H9 (cell line): ENCODE measurements around the gene TMEM202. TPM values are rescaled to one million over a fixed set of nuclear protein-coding genes. Genes with fewer than 3 reads are reported as not detected.

ENCODE experiments used
- DNase-seq: peaks from one replicate; pipeline ENCODE4 v3.0.0-alpha.2; 2017
- H2AFZ ChIP-seq: one replicate; pipeline ENCODE4 v1.6.1; 2013; ENCODE audit warnings: mild to moderate bottlenecking, low read length, control low read depth, moderate library complexity
- H2AK5ac ChIP-seq: 2 replicates; pipeline ENCODE4 v1.6.1; 2013; ENCODE audit warnings: low read length, control low read depth, mixed read lengths; ENCODE audit not compliant: insufficient read length
- H2BK120ac ChIP-seq: one replicate; pipeline ENCODE4 v1.6.1; 2013; ENCODE audit warnings: low read depth, mild to moderate bottlenecking, low read length, control low read depth, inconsistent platforms; ENCODE audit not compliant: poor library complexity, severe bottlenecking
- H2BK12ac ChIP-seq: 2 replicates; pipeline ENCODE4 v1.6.1; 2013; ENCODE audit warnings: low read length, control low read depth, mixed read lengths, low read depth; ENCODE audit not compliant: insufficient read length
- H2BK15ac ChIP-seq: 2 replicates; pipeline ENCODE4 v1.6.1; 2013; ENCODE audit warnings: low read depth, low read length, control low read depth
- H2BK20ac ChIP-seq: one replicate; pipeline ENCODE4 v1.6.1; 2013; ENCODE audit warnings: low read depth, mild to moderate bottlenecking, low read length, control low read depth, inconsistent platforms; ENCODE audit not compliant: poor library complexity, severe bottlenecking
- H2BK5ac ChIP-seq: 2 replicates; pipeline ENCODE4 v1.6.1; 2013; ENCODE audit warnings: low read length, control low read depth, mixed read lengths; ENCODE audit not compliant: insufficient read length
- H3K14ac ChIP-seq: 2 replicates; pipeline ENCODE4 v1.6.1; 2013; ENCODE audit warnings: low read length, control low read depth; ENCODE audit not compliant: insufficient read depth
- H3K18ac ChIP-seq: 2 replicates; pipeline ENCODE4 v1.6.1; 2013; ENCODE audit warnings: low read depth, mild to moderate bottlenecking, mixed read lengths, low read length, control low read depth; ENCODE audit not compliant: insufficient read length
- H3K23ac ChIP-seq: 2 replicates; pipeline ENCODE4 v1.6.1; 2013; ENCODE audit warnings: low read length, control low read depth, mixed read lengths, low read depth; ENCODE audit not compliant: insufficient read length
- H3K23me2 ChIP-seq: 2 replicates; pipeline ENCODE4 v1.6.1; 2013; ENCODE audit warnings: low read depth, mild to moderate bottlenecking, mixed read lengths, low read length, control low read depth; ENCODE audit not compliant: insufficient read length, poor library complexity, severe bottlenecking
- H3K27ac ChIP-seq: 2 replicates; pipeline ENCODE4 v1.5.1; 2013; ENCODE audit warnings: low read length, control low read depth, mixed read lengths, low read depth; ENCODE audit not compliant: insufficient read length
- H3K27me3 ChIP-seq: 2 replicates; pipeline ENCODE4 v1.6.1; 2013; ENCODE audit warnings: low read length, control low read depth, inconsistent platforms; ENCODE audit not compliant: insufficient read depth
- H3K4ac ChIP-seq: 2 replicates; pipeline ENCODE4 v1.6.1; 2013; ENCODE audit warnings: low read depth, mild to moderate bottlenecking, control low read depth, inconsistent platforms, low read length, moderate library complexity
- H3K4me1 ChIP-seq: 2 replicates; pipeline ENCODE4 v1.6.1; 2013; ENCODE audit warnings: low read length, control low read depth, inconsistent platforms; ENCODE audit not compliant: insufficient read depth
- H3K4me2 ChIP-seq: 2 replicates; pipeline ENCODE4 v1.6.1; 2013; ENCODE audit warnings: low read length, control low read depth, mixed read lengths; ENCODE audit not compliant: insufficient read length, insufficient read depth
- H3K56ac ChIP-seq: 2 replicates; pipeline ENCODE4 v1.6.1; 2013; ENCODE audit warnings: low read depth, mild to moderate bottlenecking, mixed read lengths, low read length, control low read depth; ENCODE audit not compliant: insufficient read length
- H3K79me1 ChIP-seq: 2 replicates; pipeline ENCODE4 v1.6.1; 2013; ENCODE audit warnings: low read depth, mild to moderate bottlenecking, moderate library complexity, low read length, control low read depth, inconsistent platforms; ENCODE audit not compliant: insufficient read depth, poor library complexity, severe bottlenecking
- H3K79me2 ChIP-seq: 2 replicates; pipeline ENCODE4 v1.6.1; 2013; ENCODE audit warnings: low read length, control low read depth, inconsistent platforms; ENCODE audit not compliant: insufficient read depth
- H3K9ac ChIP-seq: 2 replicates; pipeline ENCODE4 v1.6.1; 2013; ENCODE audit warnings: low read length, control low read depth, mixed read lengths; ENCODE audit not compliant: insufficient read length; ENCODE audit errors: extremely low read depth
- H3K9me3 ChIP-seq: one replicate; pipeline ENCODE4 v1.6.1; 2013; ENCODE audit warnings: low read depth, low read length, inconsistent platforms; ENCODE audit not compliant: control insufficient read depth
- H3T11ph ChIP-seq: one replicate; pipeline ENCODE4 v1.6.1; 2013; ENCODE audit warnings: mild to moderate bottlenecking, low read length, control low read depth, inconsistent platforms
- H4K20me1 ChIP-seq: one replicate; pipeline ENCODE4 v1.6.1; 2013; ENCODE audit not compliant: control insufficient read depth, insufficient read length, insufficient read depth
- H4K5ac ChIP-seq: 2 replicates; pipeline ENCODE4 v1.6.1; 2013; ENCODE audit warnings: low read depth, mild to moderate bottlenecking, mixed read lengths, low read length, control low read depth; ENCODE audit not compliant: insufficient read length
- H4K8ac ChIP-seq: replicated peaks from 2 replicates; pipeline ENCODE4 v1.6.1; 2013; ENCODE audit warnings: low read length, control low read depth, mixed read lengths, low read depth; ENCODE audit not compliant: insufficient read length
- H4K91ac ChIP-seq: 2 replicates; pipeline ENCODE4 v1.6.1; 2013; ENCODE audit warnings: low read depth, mild to moderate bottlenecking, moderate library complexity, mixed read lengths, low read length, control low read depth; ENCODE audit not compliant: insufficient read length
- H3K27ac Mint-ChIP-seq, 3 experiments: 2 replicates in 2 of 3; 3 replicates in 1 of 3; pipeline ENCODE4 v1.8.0; 2020 to 2021; ENCODE audit warnings: mixed read lengths in 3 of 3, mild to moderate bottlenecking in 1 of 3, moderate library complexity in 1 of 3
- H3K27me3 Mint-ChIP-seq: 2 replicates; pipeline ENCODE4 v1.8.0; 2021; ENCODE audit warnings: low read depth, mild to moderate bottlenecking, moderate library complexity, mixed read lengths
- H3K36me3 Mint-ChIP-seq, 3 experiments: 2 replicates in 2 of 3; 3 replicates in 1 of 3; pipeline ENCODE4 v1.8.0; 2020 to 2021; ENCODE audit warnings: low read depth in 3 of 3, mixed read lengths in 3 of 3; ENCODE audit not compliant: insufficient read depth in 1 of 3
- H3K4me1 Mint-ChIP-seq, 2 experiments: 2 replicates each; pipeline ENCODE4 v1.8.0; 2020; ENCODE audit warnings: mixed read lengths in 2 of 2
- H3K4me3 Mint-ChIP-seq, 2 experiments: 2 replicates in 1 of 2; 3 replicates in 1 of 2; pipeline ENCODE4 v1.8.0; 2020 to 2021; ENCODE audit warnings: mild to moderate bottlenecking in 2 of 2, mixed read lengths in 2 of 2, moderate library complexity in 1 of 2
- H3K9me3 Mint-ChIP-seq, 2 experiments: 2 replicates in 1 of 2; 3 replicates in 1 of 2; pipeline ENCODE4 v1.8.0; 2020; ENCODE audit warnings: mild to moderate bottlenecking in 2 of 2, mixed read lengths in 2 of 2, moderate library complexity in 1 of 2
- WGBS: extraction: QIAGEN DNeasy Blood & Tissue Kit; methylation state at CpG from one replicate; pipeline ENCODE4 v1.1.7; 2013; ENCODE audit warnings: missing lambda C conversion rate, low lambda C conversion rate, mixed read lengths; ENCODE audit not compliant: insufficient read length; ENCODE audit errors: extremely low coverage; 5-methylcytosine and 5-hydroxymethylcytosine counted together
- total RNA-seq: library from RNA; stranded (reverse); gene quantifications from 2 replicates; pipeline ENCODE4 v1.2.1, GENCODE V29; 2021
- TF ChIP-seq, protein P1 (sequence below): fragments of 200-600 bp; sonication (generic); conservative IDR thresholded peaks from 3 replicates; pipeline ENCODE4 v1.8.0; 2021; ENCODE audit warnings: antibody characterized with exemption, mild to moderate bottlenecking

Gene TMEM202
- total RNA-seq, 1 experiment from 2014 or later, result not detected

DNA sequence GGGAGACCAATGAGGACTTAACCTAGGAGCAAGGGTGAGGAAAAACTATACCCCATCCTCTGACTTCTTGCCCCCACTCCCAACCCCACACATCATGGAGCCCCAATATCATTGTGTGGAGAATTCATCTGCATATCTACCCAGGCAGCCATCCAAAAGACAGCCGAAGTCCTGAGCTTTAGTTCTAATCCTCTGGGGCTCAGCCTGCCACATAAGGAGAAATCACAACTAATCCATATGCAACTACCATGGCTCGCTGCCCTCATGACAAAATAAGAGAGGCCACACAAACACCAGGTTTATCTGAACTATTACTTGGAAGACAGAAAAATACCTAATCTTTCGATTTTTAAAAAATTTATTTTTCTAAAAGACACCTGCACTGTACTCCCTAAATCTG, 40.0 kb upstream of the TMEM202 start:
- H3K14ac ChIP-seq, result no peak overlapping the region
- H4K5ac ChIP-seq, result no peak overlapping the region
- H3K27me3 ChIP-seq, result no peaks in the 10 kb centered on the region
- no peak overlapping the region for H3K4me2 ChIP-seq
- H3K9me3 Mint-ChIP-seq, result no peaks in the 10 kb centered on the region
- no peak overlapping the region for H2BK20ac ChIP-seq
- no peaks in the 10 kb centered on the region for H3K79me1 ChIP-seq
- H3K4ac ChIP-seq, result no peak overlapping the region
- no peak overlapping the region for H2BK120ac ChIP-seq
- H4K91ac ChIP-seq, result no peak overlapping the region
- no peaks in the 10 kb centered on the region for H3K4me1 Mint-ChIP-seq
- H3K23ac ChIP-seq, result no peak overlapping the region
- no peak overlapping the region for H3K27ac ChIP-seq
- WGBS, result no CpG with 5 or more reads among the region's 3 CpGs
- H3K27me3 Mint-ChIP-seq, result no peaks in the 10 kb centered on the region
- H2BK15ac ChIP-seq, result no peak overlapping the region
- H2BK12ac ChIP-seq, result no peak overlapping the region
- no peak for DNase-seq
- H3K4me3 Mint-ChIP-seq, result no peak overlapping the region
- no peaks in the 10 kb centered on the region for H3K4me1 ChIP-seq
- no peaks in the 10 kb centered on the region for H4K20me1 ChIP-seq
- H4K8ac ChIP-seq, result no peak overlapping the region
- H3K56ac ChIP-seq, result no peak overlapping the region
- TF ChIP-seq, protein P1, sequence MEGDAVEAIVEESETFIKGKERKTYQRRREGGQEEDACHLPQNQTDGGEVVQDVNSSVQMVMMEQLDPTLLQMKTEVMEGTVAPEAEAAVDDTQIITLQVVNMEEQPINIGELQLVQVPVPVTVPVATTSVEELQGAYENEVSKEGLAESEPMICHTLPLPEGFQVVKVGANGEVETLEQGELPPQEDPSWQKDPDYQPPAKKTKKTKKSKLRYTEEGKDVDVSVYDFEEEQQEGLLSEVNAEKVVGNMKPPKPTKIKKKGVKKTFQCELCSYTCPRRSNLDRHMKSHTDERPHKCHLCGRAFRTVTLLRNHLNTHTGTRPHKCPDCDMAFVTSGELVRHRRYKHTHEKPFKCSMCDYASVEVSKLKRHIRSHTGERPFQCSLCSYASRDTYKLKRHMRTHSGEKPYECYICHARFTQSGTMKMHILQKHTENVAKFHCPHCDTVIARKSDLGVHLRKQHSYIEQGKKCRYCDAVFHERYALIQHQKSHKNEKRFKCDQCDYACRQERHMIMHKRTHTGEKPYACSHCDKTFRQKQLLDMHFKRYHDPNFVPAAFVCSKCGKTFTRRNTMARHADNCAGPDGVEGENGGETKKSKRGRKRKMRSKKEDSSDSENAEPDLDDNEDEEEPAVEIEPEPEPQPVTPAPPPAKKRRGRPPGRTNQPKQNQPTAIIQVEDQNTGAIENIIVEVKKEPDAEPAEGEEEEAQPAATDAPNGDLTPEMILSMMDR, result no peak
- H2BK5ac ChIP-seq, result no peak overlapping the region
- no peaks in the 10 kb centered on the region for H3K9me3 ChIP-seq
- no peaks in the 10 kb centered on the region for H3K23me2 ChIP-seq
- H3K79me2 ChIP-seq, result no peaks in the 10 kb centered on the region
- no peak overlapping the region for H3K9ac ChIP-seq
- H3K27ac Mint-ChIP-seq, result no peak overlapping the region
- H3K18ac ChIP-seq, result no peak overlapping the region
- H3T11ph ChIP-seq, result no peak overlapping the region
- H2AK5ac ChIP-seq, result no peak overlapping the region
- H3K36me3 Mint-ChIP-seq, result peaks cover 2 to 13% (median 7%) of the 10 kb centered on the region in 3 experiments; a peak in 6 of 7 replicates
- no peak overlapping the region for H2AFZ ChIP-seq
